Endothelial cell of umbilical vein (primary cell): Measurements from ENCODE around the gene IFRD2. TPM values are rescaled to one million over a fixed set of nuclear protein-coding genes. Genes with fewer than 3 reads are reported as not detected.

Source experiments
- BruUV-seq: library from RNA; stranded (reverse); fragments of 400-500 nt; replicated peaks from 2 replicates; lab custom pipeline; 2021; lab: Mats Ljungman, UMichigan
- CTCF ChIA-PET: fragments of 300-600, 350-600 bp; sonication (Branson Sonifier 250); formaldehyde crosslinking; loops from one replicate; lab custom pipeline; 2021; ENCODE audit warnings: antibody characterized with exemption, inconsistent platforms; lab: Charles Lee
- POLR2A ChIA-PET: fragments of 300-600, 350-600 bp; sonication (Branson Sonifier 250); formaldehyde crosslinking; loops from one replicate; lab custom pipeline; 2021; ENCODE audit warnings: antibody characterized with exemption, inconsistent platforms; lab: Charles Lee
- DNase-seq: peaks from one replicate; pipeline ENCODE4 v3.0.0-alpha.2; 2011; ENCODE audit warnings: low read depth, low spot score
- FAIRE-seq: peaks from 2 replicates; lab custom pipeline; 2011; peaks lifted over from hg19 to GRCh38; lab: Jason Lieb, UNC
- H2AFZ ChIP-seq: 2 replicates; pipeline ENCODE4 v1.6.0; 2012; ENCODE audit warnings: low read depth, low read length, control low read depth, inconsistent platforms
- H3K27ac ChIP-seq: 2 replicates; pipeline ENCODE4 v1.5.1; 2011; ENCODE audit warnings: low read depth, mild to moderate bottlenecking, control low read depth, low read length, moderate library complexity; ENCODE audit not compliant: insufficient read depth
- H3K27me3 ChIP-seq, 2 experiments: 2 replicates each; pipeline versions ENCODE4 v1.6.0 to v1.6.1; 2011; ENCODE audit warnings: low read length in 2 of 2, mixed read lengths in 1 of 2; ENCODE audit not compliant: control insufficient read depth in 2 of 2, insufficient read depth in 2 of 2
- H3K36me3 ChIP-seq, 2 experiments: 2 replicates in 1 of 2; 3 replicates in 1 of 2; pipeline ENCODE4 v1.5.1; 2011; ENCODE audit warnings: low read length in 2 of 2, mild to moderate bottlenecking in 1 of 2, moderate library complexity in 1 of 2; ENCODE audit not compliant: control insufficient read depth in 2 of 2, insufficient read depth in 2 of 2; ENCODE audit errors: extremely low read depth in 1 of 2
- H3K4me1 ChIP-seq: 3 replicates; pipeline ENCODE4 v1.5.1; 2011; ENCODE audit warnings: mild to moderate bottlenecking, low read length; ENCODE audit not compliant: control insufficient read depth, insufficient read depth; ENCODE audit errors: extremely low read depth
- H3K4me2 ChIP-seq: 2 replicates; pipeline ENCODE4 v1.6.1; 2011; ENCODE audit warnings: low read length, control low read depth, mixed read lengths; ENCODE audit not compliant: insufficient read depth
- H3K4me3 ChIP-seq, 3 experiments: fragments of 200-600 bp in 1 of 3; sonication (generic), shearing (Covaris generic) in 1 of 3; replicated peaks in 1 of 3; 2 replicates each; pipeline ENCODE4 v1.5.1; 2011 to 2016; ENCODE audit warnings: control low read depth in 3 of 3, low read length in 3 of 3, mild to moderate bottlenecking in 2 of 3, inconsistent platforms in 1 of 3, low read depth in 1 of 3, moderate library complexity in 1 of 3; ENCODE audit not compliant: insufficient read depth in 1 of 3
- H3K79me2 ChIP-seq: 2 replicates; pipeline ENCODE4 v1.6.0; 2012; ENCODE audit warnings: low read length, inconsistent platforms; ENCODE audit not compliant: control insufficient read depth, insufficient read depth
- H3K9ac ChIP-seq: replicated peaks from 2 replicates; pipeline ENCODE3; 2011; ENCODE audit warnings: low read length, control low read depth; ENCODE audit not compliant: insufficient read depth; ENCODE audit errors: extremely low read depth
- H3K9me1 ChIP-seq: replicated peaks from 3 replicates; pipeline ENCODE4 v1.6.0; 2011; ENCODE audit warnings: mild to moderate bottlenecking, low read length; ENCODE audit not compliant: control insufficient read depth, insufficient read depth; ENCODE audit errors: extremely low read depth
- H3K9me3 ChIP-seq: replicated peaks from 2 replicates; pipeline ENCODE4 v1.5.1; 2012; ENCODE audit warnings: low read length, inconsistent platforms; ENCODE audit not compliant: control insufficient read depth, insufficient read depth
- H4K20me1 ChIP-seq: replicated peaks from 2 replicates; pipeline ENCODE3; 2011; ENCODE audit warnings: mild to moderate bottlenecking, low read length; ENCODE audit not compliant: control insufficient read depth, insufficient read depth; ENCODE audit errors: extremely low read depth
- EZH2 ChIP-seq: IDR thresholded peaks from 2 replicates; pipeline ENCODE4 v1.6.1; 2012; ENCODE audit warnings: borderline replicate concordance, low read depth, mild to moderate bottlenecking, moderate library complexity, low read length, inconsistent platforms; ENCODE audit not compliant: severe bottlenecking
- FOS ChIP-seq: IDR thresholded peaks from 2 replicates; pipeline ENCODE4 v1.6.1; 2011; ENCODE audit warnings: mild to moderate bottlenecking, low read length, moderate library complexity, borderline replicate concordance; ENCODE audit not compliant: insufficient read depth
- GATA2 ChIP-seq: IDR thresholded peaks from 2 replicates; pipeline ENCODE4 v1.7.0; 2011; ENCODE audit warnings: low read depth, mild to moderate bottlenecking, moderate library complexity, mixed read lengths, low read length; ENCODE audit not compliant: insufficient read length, insufficient read depth
- MAX ChIP-seq: IDR thresholded peaks from 2 replicates; pipeline ENCODE4 v1.6.1; 2011; ENCODE audit not compliant: insufficient read depth, insufficient read length
- POLR2A ChIP-seq: IDR thresholded peaks from 2 replicates; pipeline ENCODE4 v1.6.1; 2012; ENCODE audit warnings: low read depth, mild to moderate bottlenecking, control low read depth, low read length
- POLR2AphosphoS5 ChIP-seq: IDR thresholded peaks from 2 replicates; pipeline ENCODE4 v1.6.1; 2012; ENCODE audit warnings: low read depth, mild to moderate bottlenecking, control low read depth, low read length, moderate library complexity; ENCODE audit not compliant: insufficient read depth
- dilution Hi-C: fragments of 300-500 bp; cut with MboI; formaldehyde crosslinking; loops from one replicate; pipeline ENCODE4 v1.15.0; 2019; ENCODE audit warnings: low sequenced_read_pairs; ENCODE audit not compliant: extremely low pct_ligation_motif_present
- intact Hi-C: fragments of 100-400 bp; cut with micrococcal nuclease; formaldehyde crosslinking; loops from one replicate; pipeline ENCODE4 v1.10.0; 2022
- polyA plus RNA-seq, 4 experiments: library from polyadenylated mRNA; depleted of rRNA in 3 of 4; stranded (reverse) in 3 of 4; unstranded in 1 of 4; fragments of >200 nt; gene quantifications; 2 replicates each; pipeline versions ENCODE4 v1.2.1 to v1.2.3, GENCODE V29; 2011 to 2012; ENCODE audit warnings: missing spikeins in 1 of 4
- total RNA-seq: library from RNA; stranded (reverse); gene quantifications from 2 replicates; pipeline ENCODE4 v1.2.3, GENCODE V29; 2021
- TF ChIP-seq, protein P1 (sequence below), 2 donors: IDR thresholded peaks; 1 replicate in 1 of 2; 2 replicates in 1 of 2; pipeline ENCODE4 v1.5.1; 2011; ENCODE audit warnings: low read length in 2 of 2, mild to moderate bottlenecking in 2 of 2, moderate library complexity in 2 of 2, control low read depth in 1 of 2, inconsistent platforms in 1 of 2, low read depth in 1 of 2; ENCODE audit not compliant: insufficient read depth in 1 of 2; ENCODE audit errors: extremely low read depth in 1 of 2

IFRD2 gene
- total and polyA plus RNA-seq, 2 donors (not counting 3 experiments of a cell fraction or from before 2014, with no cell fraction given) = 99.4 to 111 TPM

DNA sequence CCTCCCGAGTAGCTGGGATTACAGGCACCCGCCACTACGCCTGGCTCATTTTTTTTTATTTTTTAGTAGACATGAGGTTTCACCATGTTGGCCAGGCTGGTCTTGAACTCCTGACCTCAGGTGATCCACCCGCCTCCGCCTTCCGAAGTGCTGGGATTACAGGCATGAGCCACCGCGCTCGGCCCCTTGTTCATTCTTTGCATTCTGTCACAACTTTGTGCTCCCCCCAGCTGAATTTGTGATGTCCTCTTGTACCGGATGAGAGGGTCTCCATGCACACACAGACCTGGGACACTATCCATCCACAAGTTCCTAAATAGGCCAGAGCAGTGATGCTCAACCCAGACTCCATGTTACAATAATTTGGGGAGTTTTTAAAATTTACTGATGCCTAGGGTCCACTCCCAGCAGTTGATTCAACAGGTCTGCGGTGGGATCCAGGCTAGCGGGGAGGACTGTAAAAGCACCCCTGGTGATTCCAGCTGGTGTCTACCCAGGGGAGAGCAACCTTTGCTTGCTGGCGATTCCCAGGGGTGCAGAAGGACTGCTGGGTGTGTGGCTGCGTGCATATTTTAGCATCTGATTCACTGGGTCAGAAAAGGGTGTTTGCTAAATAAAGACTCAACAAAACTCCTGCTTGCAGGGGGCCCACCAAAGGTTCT is 47.4 kb upstream of the IFRD2 start:
- no peak overlapping the region for H2AFZ ChIP-seq
- no peaks in the 10 kb centered on the region for H3K9me3 ChIP-seq
- ChIA-PET CTCF (interaction anchor here (2.4 kb wide), 1 partner anchor 16 kb away, joined by 6 read pairs; the partner anchor contains the start of gene HYAL2), POLR2A (no interaction called here)
- H3K9ac ChIP-seq = no peak overlapping the region
- H3K4me3 ChIP-seq = no peak overlapping the region
- no peaks in the 10 kb centered on the region for H4K20me1 ChIP-seq
- no TSS peak for BruUV-seq
- DNase-seq (no peak), FAIRE-seq (no peak)
- dilution Hi-C loops = no loop called here
- H3K27me3 ChIP-seq = no peaks in the 10 kb centered on the region
- H3K4me1 ChIP-seq = peaks cover 27% of the 10 kb centered on the region
- H3K79me2 ChIP-seq = peaks cover 25% of the 10 kb centered on the region
- no peak overlapping the region for H3K27ac ChIP-seq
- no peaks in the 10 kb centered on the region for H3K36me3 ChIP-seq
- intact Hi-C loops = no loop called here
- no peaks in the 10 kb centered on the region for H3K9me1 ChIP-seq
- H3K4me2 ChIP-seq = peak overlapping the region; percentile 33
- TF ChIP-seq POLR2A (no peak), EZH2 (no peak), MAX (no peak), FOS (no peak), POLR2AphosphoS5 (no peak), GATA2 (no peak)
- TF ChIP-seq, protein P1, sequence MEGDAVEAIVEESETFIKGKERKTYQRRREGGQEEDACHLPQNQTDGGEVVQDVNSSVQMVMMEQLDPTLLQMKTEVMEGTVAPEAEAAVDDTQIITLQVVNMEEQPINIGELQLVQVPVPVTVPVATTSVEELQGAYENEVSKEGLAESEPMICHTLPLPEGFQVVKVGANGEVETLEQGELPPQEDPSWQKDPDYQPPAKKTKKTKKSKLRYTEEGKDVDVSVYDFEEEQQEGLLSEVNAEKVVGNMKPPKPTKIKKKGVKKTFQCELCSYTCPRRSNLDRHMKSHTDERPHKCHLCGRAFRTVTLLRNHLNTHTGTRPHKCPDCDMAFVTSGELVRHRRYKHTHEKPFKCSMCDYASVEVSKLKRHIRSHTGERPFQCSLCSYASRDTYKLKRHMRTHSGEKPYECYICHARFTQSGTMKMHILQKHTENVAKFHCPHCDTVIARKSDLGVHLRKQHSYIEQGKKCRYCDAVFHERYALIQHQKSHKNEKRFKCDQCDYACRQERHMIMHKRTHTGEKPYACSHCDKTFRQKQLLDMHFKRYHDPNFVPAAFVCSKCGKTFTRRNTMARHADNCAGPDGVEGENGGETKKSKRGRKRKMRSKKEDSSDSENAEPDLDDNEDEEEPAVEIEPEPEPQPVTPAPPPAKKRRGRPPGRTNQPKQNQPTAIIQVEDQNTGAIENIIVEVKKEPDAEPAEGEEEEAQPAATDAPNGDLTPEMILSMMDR (IDR thresholded peaks at IDR 0.05; ENCODE audit: extremely low read depth in 1 of 2, insufficient read depth in 1 of 2, low read depth in 1 of 2, low read length in 2 of 2) = no peak
